Endothelial cell (in vitro differentiated cells): ENCODE data around the gene LDB3. TPM values are rescaled to one million over a fixed set of nuclear protein-coding genes. Genes with fewer than 3 reads are reported as not detected.

Experiments
- DNase-seq: peaks from one replicate; pipeline ENCODE4 v3.0.0; 2021; ENCODE audit warnings: low spot score
- H3K27ac Mint-ChIP-seq: one replicate; pipeline ENCODE4 v1.8.0; 2021; ENCODE audit warnings: mixed read lengths, inconsistent platforms; ENCODE audit not compliant: unreplicated experiment
- H3K27me3 Mint-ChIP-seq: one replicate; pipeline ENCODE4 v1.8.0; 2021; ENCODE audit warnings: mild to moderate bottlenecking, moderate library complexity, mixed read lengths, inconsistent platforms; ENCODE audit not compliant: unreplicated experiment
- H3K36me3 Mint-ChIP-seq: one replicate; pipeline ENCODE4 v1.8.0; 2021; ENCODE audit warnings: mild to moderate bottlenecking, low read depth, mixed read lengths, inconsistent platforms; ENCODE audit not compliant: unreplicated experiment
- H3K4me1 Mint-ChIP-seq: one replicate; pipeline ENCODE4 v1.8.0; 2021; ENCODE audit warnings: mild to moderate bottlenecking, mixed read lengths, inconsistent platforms; ENCODE audit not compliant: unreplicated experiment
- H3K4me3 Mint-ChIP-seq: one replicate; pipeline ENCODE4 v1.8.0; 2021; ENCODE audit warnings: mild to moderate bottlenecking, mixed read lengths, inconsistent platforms; ENCODE audit not compliant: unreplicated experiment
- H3K9me3 Mint-ChIP-seq: one replicate; pipeline ENCODE4 v1.8.0; 2021; ENCODE audit warnings: mixed read lengths, inconsistent platforms; ENCODE audit not compliant: unreplicated experiment
- total RNA-seq: library from RNA; stranded (reverse); fragmentation: NEBNext Ultra II Directional; extraction: Animal tissue kit (Norgen Biotek cat#: 25700); gene quantifications from one replicate; pipeline ENCODE4 v1.2.1, GENCODE V29; 2021; ENCODE audit not compliant: unreplicated experiment
- TF ChIP-seq, protein P1 (sequence below): fragments of 200-600 bp; sonication (generic); IDR thresholded peaks from one replicate; pipeline ENCODE4 v1.5.0; 2021; ENCODE audit warnings: antibody characterized with exemption; ENCODE audit not compliant: unreplicated experiment

Gene LDB3
- total RNA-seq, 1 donor from 2014 or later = 0.36 TPM

GRCh38 chr10:86684331-86685097 is 16.2 kb downstream of the LDB3 start:
- H3K27me3 Mint-ChIP-seq = peaks cover 8% of the 10 kb centered on the region
- H3K36me3 Mint-ChIP-seq = no peaks in the 10 kb centered on the region
- peak; percentile 68 for DNase-seq
- TF ChIP-seq, protein P1, sequence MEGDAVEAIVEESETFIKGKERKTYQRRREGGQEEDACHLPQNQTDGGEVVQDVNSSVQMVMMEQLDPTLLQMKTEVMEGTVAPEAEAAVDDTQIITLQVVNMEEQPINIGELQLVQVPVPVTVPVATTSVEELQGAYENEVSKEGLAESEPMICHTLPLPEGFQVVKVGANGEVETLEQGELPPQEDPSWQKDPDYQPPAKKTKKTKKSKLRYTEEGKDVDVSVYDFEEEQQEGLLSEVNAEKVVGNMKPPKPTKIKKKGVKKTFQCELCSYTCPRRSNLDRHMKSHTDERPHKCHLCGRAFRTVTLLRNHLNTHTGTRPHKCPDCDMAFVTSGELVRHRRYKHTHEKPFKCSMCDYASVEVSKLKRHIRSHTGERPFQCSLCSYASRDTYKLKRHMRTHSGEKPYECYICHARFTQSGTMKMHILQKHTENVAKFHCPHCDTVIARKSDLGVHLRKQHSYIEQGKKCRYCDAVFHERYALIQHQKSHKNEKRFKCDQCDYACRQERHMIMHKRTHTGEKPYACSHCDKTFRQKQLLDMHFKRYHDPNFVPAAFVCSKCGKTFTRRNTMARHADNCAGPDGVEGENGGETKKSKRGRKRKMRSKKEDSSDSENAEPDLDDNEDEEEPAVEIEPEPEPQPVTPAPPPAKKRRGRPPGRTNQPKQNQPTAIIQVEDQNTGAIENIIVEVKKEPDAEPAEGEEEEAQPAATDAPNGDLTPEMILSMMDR = peak; percentile 46
- no peak overlapping the region for H3K27ac Mint-ChIP-seq
- peaks cover 3% of the 10 kb centered on the region for H3K4me1 Mint-ChIP-seq
- H3K9me3 Mint-ChIP-seq = no peaks in the 10 kb centered on the region
- H3K4me3 Mint-ChIP-seq = no peak overlapping the region

GRCh38 chr10:86685416-86685815 is 17.1 kb downstream of the LDB3 start:
- Mint-ChIP-seq H3K9me3 (no peaks in the 10 kb centered on the region), H3K27me3 (peaks cover 7% of the 10 kb centered on the region), H3K27ac (peak overlapping the region; percentile 75), H3K4me1 (peaks cover 3% of the 10 kb centered on the region), H3K36me3 (no peaks in the 10 kb centered on the region), H3K4me3 (no peak overlapping the region)
- DNase-seq = no peak
- TF ChIP-seq, protein P1 = no peak

GRCh38 chr10:86685893-86686632 is 17.8 kb downstream of the LDB3 start:
- Mint-ChIP-seq H3K36me3 (no peaks in the 10 kb centered on the region), H3K4me1 (peaks cover 3% of the 10 kb centered on the region), H3K4me3 (no peak overlapping the region), H3K9me3 (no peaks in the 10 kb centered on the region), H3K27ac (no peak overlapping the region), H3K27me3 (peaks cover 7% of the 10 kb centered on the region)
- TF ChIP-seq, protein P1 = no peak
- DNase-seq = no peak

GRCh38 chr10:86686972-86687371 is 18.7 kb downstream of the LDB3 start:
- Mint-ChIP-seq H3K4me3 (no peak overlapping the region), H3K4me1 (peaks cover 3% of the 10 kb centered on the region), H3K27me3 (peaks cover 5% of the 10 kb centered on the region), H3K27ac (no peak overlapping the region), H3K36me3 (no peaks in the 10 kb centered on the region), H3K9me3 (no peaks in the 10 kb centered on the region)
- no peak for DNase-seq
- TF ChIP-seq, protein P1 = no peak

GRCh38 chr10:86687750-86688149 is 19.4 kb downstream of the LDB3 start:
- Mint-ChIP-seq H3K4me3 (no peak overlapping the region), H3K9me3 (no peaks in the 10 kb centered on the region), H3K27me3 (peaks cover 5% of the 10 kb centered on the region), H3K27ac (no peak overlapping the region), H3K36me3 (no peaks in the 10 kb centered on the region), H3K4me1 (peaks cover 3% of the 10 kb centered on the region)
- TF ChIP-seq, protein P1 = no peak
- DNase-seq = no peak
